ENCODE results near the gene SMIM1.

The SMIM1 gene

GRCh38 chr1:3741566-3742438, 30.7 kb upstream of the SMIM1 start:
- Histone ChIP-seq H3K9ac (ENCODE audit: low read length) (no peak overlapping the region), H3K27me3 (ENCODE audit: control insufficient read depth, insufficient read depth, low read length) (no peaks in the 10 kb centered on the region), H3K4me1 (ENCODE audit: control insufficient read depth, low read depth, low read length) (peaks cover 8% of the 10 kb centered on the region), H3K4me3 (ENCODE audit: low read length) (no peak overlapping the region), H3K9me3 (ENCODE audit: control insufficient read depth, low read depth, low read length) (no peaks in the 10 kb centered on the region), H3K36me3 (ENCODE audit: control insufficient read depth, low read depth, low read length) (peaks cover 55% of the 10 kb centered on the region), H3K27ac (ENCODE audit: low read length) (no peak overlapping the region)

- H3K27me3 ChIP-seq (ENCODE audit: control insufficient read depth, insufficient read depth, low read length), result no peaks in the 10 kb centered on the region
- H3K4me3 ChIP-seq (ENCODE audit: low read length), result no peak overlapping the region
- H3K36me3 ChIP-seq (ENCODE audit: control insufficient read depth, low read depth, low read length), result peaks cover 47% of the 10 kb centered on the region
- H3K27ac ChIP-seq (ENCODE audit: low read length), result no peak overlapping the region
- H3K9me3 ChIP-seq (ENCODE audit: control insufficient read depth, low read depth, low read length), result no peaks in the 10 kb centered on the region
- peaks cover 8% of the 10 kb centered on the region for H3K4me1 ChIP-seq (ENCODE audit: control insufficient read depth, low read depth, low read length)
- no peak overlapping the region for H3K9ac ChIP-seq (ENCODE audit: low read length)
Observed at GRCh38 chr1:3742439-3743298, 29.9 kb upstream of the SMIM1 start.

- Histone ChIP-seq H3K9me3 (ENCODE audit: control insufficient read depth, low read depth, low read length) (no peaks in the 10 kb centered on the region), H3K27me3 (ENCODE audit: control insufficient read depth, insufficient read depth, low read length) (no peaks in the 10 kb centered on the region), H3K4me1 (ENCODE audit: control insufficient read depth, low read depth, low read length) (peaks cover 8% of the 10 kb centered on the region), H3K9ac (ENCODE audit: low read length) (no peak overlapping the region), H3K27ac (ENCODE audit: low read length) (no peak overlapping the region), H3K36me3 (ENCODE audit: control insufficient read depth, low read depth, low read length) (peaks cover 40% of the 10 kb centered on the region), H3K4me3 (ENCODE audit: low read length) (no peak overlapping the region)
Observed at GRCh38 chr1:3743421-3743820, 29.1 kb upstream of the SMIM1 start.

GRCh38 chr1:3743826-3744225, 28.7 kb upstream of the SMIM1 start:
- Histone ChIP-seq H3K9ac (ENCODE audit: low read length) (no peak overlapping the region), H3K27me3 (ENCODE audit: control insufficient read depth, insufficient read depth, low read length) (no peaks in the 10 kb centered on the region)

GRCh38 chr1:3744646-3745045, 27.9 kb upstream of the SMIM1 start:
- H3K36me3 ChIP-seq (ENCODE audit: control insufficient read depth, low read depth, low read length), result peaks cover 28% of the 10 kb centered on the region
- no peak overlapping the region for H3K4me3 ChIP-seq (ENCODE audit: low read length)
- no peak overlapping the region for H3K27ac ChIP-seq (ENCODE audit: low read length)
- no peaks in the 10 kb centered on the region for H3K9me3 ChIP-seq (ENCODE audit: control insufficient read depth, low read depth, low read length)
- peaks cover 8% of the 10 kb centered on the region for H3K4me1 ChIP-seq (ENCODE audit: control insufficient read depth, low read depth, low read length)
- H3K27me3 ChIP-seq (ENCODE audit: control insufficient read depth, insufficient read depth, low read length), result peaks cover 6% of the 10 kb centered on the region
- H3K9ac ChIP-seq (ENCODE audit: low read length), result no peak overlapping the region

More at GRCh38 chr1:3743826-3744225, 28.7 kb upstream of the SMIM1 start:
- Histone ChIP-seq H3K36me3 (ENCODE audit: control insufficient read depth, low read depth, low read length) (peaks cover 36% of the 10 kb centered on the region), H3K9me3 (ENCODE audit: control insufficient read depth, low read depth, low read length) (no peaks in the 10 kb centered on the region), H3K4me1 (ENCODE audit: control insufficient read depth, low read depth, low read length) (peaks cover 8% of the 10 kb centered on the region), H3K4me3 (ENCODE audit: low read length) (no peak overlapping the region), H3K27ac (ENCODE audit: low read length) (no peak overlapping the region)

- Histone ChIP-seq H3K4me1 (ENCODE audit: control insufficient read depth, low read depth, low read length) (peaks cover 8% of the 10 kb centered on the region), H3K36me3 (ENCODE audit: control insufficient read depth, low read depth, low read length) (peaks cover 23% of the 10 kb centered on the region), H3K9me3 (ENCODE audit: control insufficient read depth, low read depth, low read length) (no peaks in the 10 kb centered on the region), H3K4me3 (ENCODE audit: low read length) (no peak overlapping the region), H3K27ac (ENCODE audit: low read length) (no peak overlapping the region), H3K27me3 (ENCODE audit: control insufficient read depth, insufficient read depth, low read length) (peaks cover 6% of the 10 kb centered on the region), H3K9ac (ENCODE audit: low read length) (no peak overlapping the region)
Observed at GRCh38 chr1:3745071-3745470, 27.5 kb upstream of the SMIM1 start.

GRCh38 chr1:3745590-3746381, 26.8 kb upstream of the SMIM1 start:
- H3K27me3 ChIP-seq (ENCODE audit: control insufficient read depth, insufficient read depth, low read length), result peaks cover 6% of the 10 kb centered on the region
- H3K27ac ChIP-seq (ENCODE audit: low read length), result no peak overlapping the region
- H3K4me1 ChIP-seq (ENCODE audit: control insufficient read depth, low read depth, low read length), result peaks cover 8% of the 10 kb centered on the region
- peak overlapping the region; percentile 73 for H3K4me3 ChIP-seq (ENCODE audit: low read length)
- no peak overlapping the region for H3K9ac ChIP-seq (ENCODE audit: low read length)
- peaks cover 22% of the 10 kb centered on the region for H3K36me3 ChIP-seq (ENCODE audit: control insufficient read depth, low read depth, low read length)
- no peaks in the 10 kb centered on the region for H3K9me3 ChIP-seq (ENCODE audit: control insufficient read depth, low read depth, low read length)

GRCh38 chr1:3746389-3746829, 26.1 kb upstream of the SMIM1 start:
- Histone ChIP-seq H3K9me3 (ENCODE audit: control insufficient read depth, low read depth, low read length) (no peaks in the 10 kb centered on the region), H3K27me3 (ENCODE audit: control insufficient read depth, insufficient read depth, low read length) (peaks cover 6% of the 10 kb centered on the region), H3K9ac (ENCODE audit: low read length) (peak overlapping the region; percentile 69), H3K4me1 (ENCODE audit: control insufficient read depth, low read depth, low read length) (peaks cover 8% of the 10 kb centered on the region), H3K27ac (ENCODE audit: low read length) (no peak overlapping the region), H3K4me3 (ENCODE audit: low read length) (peak overlapping the region; percentile 73), H3K36me3 (ENCODE audit: control insufficient read depth, low read depth, low read length) (peaks cover 19% of the 10 kb centered on the region)

- no peaks in the 10 kb centered on the region for H3K9me3 ChIP-seq (ENCODE audit: control insufficient read depth, low read depth, low read length)
- H3K27ac ChIP-seq (ENCODE audit: low read length), result no peak overlapping the region
- peaks cover 6% of the 10 kb centered on the region for H3K27me3 ChIP-seq (ENCODE audit: control insufficient read depth, insufficient read depth, low read length)
- peak overlapping the region; percentile 73 for H3K4me3 ChIP-seq (ENCODE audit: low read length)
- peaks cover 13% of the 10 kb centered on the region for H3K36me3 ChIP-seq (ENCODE audit: control insufficient read depth, low read depth, low read length)
- H3K9ac ChIP-seq (ENCODE audit: low read length), result peak overlapping the region; percentile 69
- H3K4me1 ChIP-seq (ENCODE audit: control insufficient read depth, low read depth, low read length), result peaks cover 8% of the 10 kb centered on the region
Observed at GRCh38 chr1:3746830-3747521, 25.6 kb upstream of the SMIM1 start.

- Histone ChIP-seq H3K27me3 (ENCODE audit: control insufficient read depth, insufficient read depth, low read length) (peaks cover 6% of the 10 kb centered on the region), H3K9me3 (ENCODE audit: control insufficient read depth, low read depth, low read length) (no peaks in the 10 kb centered on the region), H3K4me1 (ENCODE audit: control insufficient read depth, low read depth, low read length) (peaks cover 8% of the 10 kb centered on the region), H3K27ac (ENCODE audit: low read length) (no peak overlapping the region), H3K36me3 (ENCODE audit: control insufficient read depth, low read depth, low read length) (peaks cover 8% of the 10 kb centered on the region), H3K9ac (ENCODE audit: low read length) (no peak overlapping the region), H3K4me3 (ENCODE audit: low read length) (no peak overlapping the region)
Observed at GRCh38 chr1:3747522-3747848, 25.1 kb upstream of the SMIM1 start.
